Endothelial cell (in vitro differentiated cells): ENCODE measurements around the gene CNIH4. TPM values are rescaled to one million over a fixed set of nuclear protein-coding genes. Genes with fewer than 3 reads are reported as not detected.

Experiments
- DNase-seq: peaks from one replicate; pipeline ENCODE4 v3.0.0; 2021; ENCODE audit warnings: low spot score
- H3K27ac Mint-ChIP-seq: one replicate; pipeline ENCODE4 v1.8.0; 2021; ENCODE audit warnings: mixed read lengths, inconsistent platforms; ENCODE audit not compliant: unreplicated experiment
- H3K27me3 Mint-ChIP-seq: one replicate; pipeline ENCODE4 v1.8.0; 2021; ENCODE audit warnings: mild to moderate bottlenecking, moderate library complexity, mixed read lengths, inconsistent platforms; ENCODE audit not compliant: unreplicated experiment
- H3K36me3 Mint-ChIP-seq: one replicate; pipeline ENCODE4 v1.8.0; 2021; ENCODE audit warnings: mild to moderate bottlenecking, low read depth, mixed read lengths, inconsistent platforms; ENCODE audit not compliant: unreplicated experiment
- H3K4me1 Mint-ChIP-seq: one replicate; pipeline ENCODE4 v1.8.0; 2021; ENCODE audit warnings: mild to moderate bottlenecking, mixed read lengths, inconsistent platforms; ENCODE audit not compliant: unreplicated experiment
- H3K4me3 Mint-ChIP-seq: one replicate; pipeline ENCODE4 v1.8.0; 2021; ENCODE audit warnings: mild to moderate bottlenecking, mixed read lengths, inconsistent platforms; ENCODE audit not compliant: unreplicated experiment
- H3K9me3 Mint-ChIP-seq: one replicate; pipeline ENCODE4 v1.8.0; 2021; ENCODE audit warnings: mixed read lengths, inconsistent platforms; ENCODE audit not compliant: unreplicated experiment
- total RNA-seq: library from RNA; stranded (reverse); fragmentation: NEBNext Ultra II Directional; extraction: Animal tissue kit (Norgen Biotek cat#: 25700); gene quantifications from one replicate; pipeline ENCODE4 v1.2.1, GENCODE V29; 2021; ENCODE audit not compliant: unreplicated experiment
- TF ChIP-seq, protein P1 (sequence below): fragments of 200-600 bp; sonication (generic); IDR thresholded peaks from one replicate; pipeline ENCODE4 v1.5.0; 2021; ENCODE audit warnings: antibody characterized with exemption; ENCODE audit not compliant: unreplicated experiment

The CNIH4 gene
- total RNA-seq, 1 donor from 2014 or later, result 59.9 TPM

DNA sequence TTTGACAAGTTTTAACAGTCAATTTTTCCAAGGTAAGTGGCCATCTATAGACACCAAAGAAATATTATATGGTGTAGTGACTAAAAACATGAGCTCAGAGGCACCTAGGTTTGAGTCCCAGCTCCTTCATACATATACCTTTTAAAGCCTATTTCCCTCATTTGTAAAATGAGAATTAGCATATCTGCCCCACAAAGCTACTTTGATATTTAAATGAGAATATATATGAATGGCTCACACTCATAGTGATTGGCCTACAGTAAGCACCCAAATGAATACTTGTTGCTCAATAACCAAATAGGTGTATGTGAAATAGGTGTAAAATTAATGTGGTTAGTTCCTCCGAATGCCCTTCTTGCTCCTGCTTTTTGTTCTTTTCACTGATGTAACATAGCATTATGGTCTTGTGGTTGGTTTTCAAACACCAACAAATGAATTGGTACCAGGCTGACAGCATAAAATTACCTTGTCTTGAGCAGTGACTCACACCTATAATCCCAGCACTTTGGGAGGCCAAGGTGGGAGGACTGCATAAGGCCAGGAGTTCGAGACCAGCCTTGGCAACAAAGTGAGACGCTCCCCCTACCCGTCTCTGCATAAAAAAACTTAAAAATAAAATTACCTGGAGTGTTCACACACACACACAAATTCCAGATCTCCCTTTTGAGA, 25.3 kb downstream of the CNIH4 start:
- H3K4me3 Mint-ChIP-seq, result no peak overlapping the region
- H3K36me3 Mint-ChIP-seq, result peaks cover 11% of the 10 kb centered on the region
- H3K4me1 Mint-ChIP-seq, result no peaks in the 10 kb centered on the region
- no peak overlapping the region for H3K27ac Mint-ChIP-seq
- TF ChIP-seq, protein P1, sequence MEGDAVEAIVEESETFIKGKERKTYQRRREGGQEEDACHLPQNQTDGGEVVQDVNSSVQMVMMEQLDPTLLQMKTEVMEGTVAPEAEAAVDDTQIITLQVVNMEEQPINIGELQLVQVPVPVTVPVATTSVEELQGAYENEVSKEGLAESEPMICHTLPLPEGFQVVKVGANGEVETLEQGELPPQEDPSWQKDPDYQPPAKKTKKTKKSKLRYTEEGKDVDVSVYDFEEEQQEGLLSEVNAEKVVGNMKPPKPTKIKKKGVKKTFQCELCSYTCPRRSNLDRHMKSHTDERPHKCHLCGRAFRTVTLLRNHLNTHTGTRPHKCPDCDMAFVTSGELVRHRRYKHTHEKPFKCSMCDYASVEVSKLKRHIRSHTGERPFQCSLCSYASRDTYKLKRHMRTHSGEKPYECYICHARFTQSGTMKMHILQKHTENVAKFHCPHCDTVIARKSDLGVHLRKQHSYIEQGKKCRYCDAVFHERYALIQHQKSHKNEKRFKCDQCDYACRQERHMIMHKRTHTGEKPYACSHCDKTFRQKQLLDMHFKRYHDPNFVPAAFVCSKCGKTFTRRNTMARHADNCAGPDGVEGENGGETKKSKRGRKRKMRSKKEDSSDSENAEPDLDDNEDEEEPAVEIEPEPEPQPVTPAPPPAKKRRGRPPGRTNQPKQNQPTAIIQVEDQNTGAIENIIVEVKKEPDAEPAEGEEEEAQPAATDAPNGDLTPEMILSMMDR, result no peak
- no peaks in the 10 kb centered on the region for H3K9me3 Mint-ChIP-seq
- no peak for DNase-seq
- H3K27me3 Mint-ChIP-seq, result no peaks in the 10 kb centered on the region

DNA sequence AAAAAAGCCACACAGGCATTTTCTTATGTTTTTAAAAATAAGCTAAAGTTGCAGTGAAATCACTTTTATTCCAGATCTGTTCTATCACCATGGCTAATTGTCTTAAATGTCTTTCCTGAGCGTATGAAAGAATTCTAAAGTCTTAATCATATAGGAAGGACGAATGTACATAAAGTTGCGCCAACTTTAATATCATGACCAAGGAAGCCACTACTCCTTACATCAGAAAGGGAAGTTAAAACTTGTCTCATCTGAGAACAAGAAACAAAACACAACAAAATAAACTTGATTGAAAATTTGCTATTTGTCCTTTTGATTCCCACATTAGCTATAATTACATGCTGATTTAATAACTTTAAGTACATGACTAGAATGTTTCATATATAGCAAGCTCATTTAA, 26.5 kb downstream of the CNIH4 start:
- Mint-ChIP-seq H3K9me3 (no peaks in the 10 kb centered on the region), H3K4me1 (no peaks in the 10 kb centered on the region), H3K4me3 (no peak overlapping the region), H3K36me3 (peaks cover 4% of the 10 kb centered on the region), H3K27ac (no peak overlapping the region), H3K27me3 (no peaks in the 10 kb centered on the region)
- no peak for DNase-seq
- TF ChIP-seq, protein P1, result no peak

DNA sequence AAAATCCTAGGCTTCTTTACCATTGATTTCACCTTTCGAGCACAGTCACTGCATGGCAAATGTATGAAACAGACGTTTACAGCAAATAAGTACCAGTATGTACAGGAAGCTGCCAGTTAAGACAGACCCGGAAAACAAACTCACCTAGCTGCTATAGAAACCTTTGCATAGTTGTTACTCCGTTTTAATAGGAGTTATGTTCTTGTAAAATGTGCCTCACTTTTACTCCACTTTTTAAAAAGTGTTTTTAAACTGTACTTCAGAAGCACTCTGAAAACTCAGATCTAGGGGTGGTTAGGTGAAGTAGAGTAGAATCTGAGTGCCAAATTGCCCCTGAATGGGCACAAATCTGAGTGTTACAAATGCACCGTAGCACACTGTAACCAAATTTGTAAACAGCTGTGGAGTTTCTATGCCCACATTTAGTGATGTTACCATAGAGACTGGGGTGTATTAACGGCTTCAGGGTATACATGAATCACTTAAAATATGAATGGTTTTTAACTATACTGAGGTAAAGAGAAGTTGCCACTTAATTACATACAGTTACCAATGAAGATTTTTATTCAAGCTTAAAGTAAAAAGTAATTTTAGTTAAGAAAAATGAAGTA, 30.7 kb downstream of the CNIH4 start:
- H3K9me3 Mint-ChIP-seq, result no peaks in the 10 kb centered on the region
- TF ChIP-seq, protein P1, result no peak
- no peaks in the 10 kb centered on the region for H3K4me1 Mint-ChIP-seq
- H3K36me3 Mint-ChIP-seq, result peaks cover 13% of the 10 kb centered on the region
- H3K27me3 Mint-ChIP-seq, result peaks cover 2% of the 10 kb centered on the region
- H3K4me3 Mint-ChIP-seq, result no peak overlapping the region
- DNase-seq, result no peak
- H3K27ac Mint-ChIP-seq, result no peak overlapping the region

DNA sequence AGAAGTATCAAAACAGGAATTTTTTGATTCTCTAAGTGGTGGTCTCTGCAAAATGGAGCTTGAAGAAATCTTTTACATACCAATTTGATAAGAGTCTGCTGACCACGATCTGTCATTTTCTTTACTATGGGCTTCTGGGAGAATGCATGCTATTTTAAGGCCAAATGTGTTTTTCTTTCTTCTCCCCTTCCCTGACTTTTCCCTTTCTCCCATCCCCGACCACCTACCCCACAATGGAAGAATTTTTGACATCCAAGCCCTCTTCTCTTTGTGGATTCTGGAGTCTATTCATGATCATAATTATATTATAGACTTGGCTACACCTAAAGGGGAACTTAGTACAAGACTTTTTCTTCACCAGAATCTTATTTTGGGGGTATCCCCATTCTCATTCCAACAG, 31.3 kb downstream of the CNIH4 start:
- H3K27me3 Mint-ChIP-seq, result peaks cover 2% of the 10 kb centered on the region
- no peak overlapping the region for H3K4me3 Mint-ChIP-seq
- H3K27ac Mint-ChIP-seq, result no peak overlapping the region
- H3K36me3 Mint-ChIP-seq, result peaks cover 19% of the 10 kb centered on the region
- no peaks in the 10 kb centered on the region for H3K4me1 Mint-ChIP-seq
- no peak for DNase-seq
- TF ChIP-seq, protein P1, result no peak
- no peaks in the 10 kb centered on the region for H3K9me3 Mint-ChIP-seq

DNA sequence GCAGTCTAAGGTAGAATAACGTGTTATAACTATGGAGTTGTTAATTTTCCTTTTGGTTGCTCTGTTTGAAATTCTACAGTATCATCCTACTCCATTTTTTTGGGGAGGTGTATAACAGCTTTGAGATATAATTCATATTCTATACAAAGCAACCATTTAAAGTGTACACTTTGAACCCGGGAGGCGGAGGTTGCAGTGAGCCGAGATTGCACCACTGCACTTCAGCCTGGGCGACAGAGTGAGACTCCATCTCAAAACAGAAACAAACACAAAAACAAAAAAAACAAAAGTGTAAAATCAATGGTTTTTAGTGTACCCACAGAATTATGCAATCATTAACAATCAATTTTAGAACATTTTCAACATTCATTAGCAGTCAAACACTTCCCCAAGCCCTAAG, 33.8 kb downstream of the CNIH4 start:
- Mint-ChIP-seq H3K27me3 (peaks cover 2% of the 10 kb centered on the region), H3K4me1 (no peaks in the 10 kb centered on the region), H3K36me3 (peaks cover 37% of the 10 kb centered on the region), H3K9me3 (no peaks in the 10 kb centered on the region), H3K4me3 (no peak overlapping the region), H3K27ac (no peak overlapping the region)
- DNase-seq, result no peak
- TF ChIP-seq, protein P1, result no peak
